ENCODE results near the gene GLB1L. TPM values are rescaled to one million over a fixed set of nuclear protein-coding genes. Genes with fewer than 3 reads are reported as not detected.

Gene GLB1L
- total and polyA plus RNA-seq, 3 donors from 2014 or later, result 70.9 to 224 (median 109) TPM

DNA sequence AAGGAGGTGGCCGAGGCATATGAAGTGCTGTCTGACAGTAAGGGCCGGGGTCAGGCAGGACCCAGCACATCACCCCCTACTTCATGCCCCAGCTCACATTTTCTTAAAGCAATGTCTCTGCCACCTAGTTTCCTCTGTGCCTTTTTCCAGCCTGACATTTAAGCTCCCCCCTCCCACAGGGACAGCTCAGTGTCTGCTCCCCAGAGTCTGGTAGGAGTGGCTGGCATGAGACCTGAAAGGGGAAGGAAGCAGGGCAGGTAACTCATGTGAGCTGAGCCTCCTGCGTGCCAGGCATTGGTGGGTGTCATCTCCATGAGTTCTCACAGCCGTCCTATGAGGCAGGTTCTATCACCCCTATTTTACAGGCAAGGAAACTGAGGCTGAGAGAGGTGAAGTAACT lies 35.4 kb upstream of the GLB1L start:
- DNase-seq, result no peak
- 96 to 100% methylated on average over 4 of the region's 4 CpGs for WGBS, 2 donors
- Histone ChIP-seq H3K27ac (peak overlapping the region; percentile 99 to 100), H3K36me3 (ENCODE audit: low read depth, missing control alignments) (no peaks in the 10 kb centered on the region), H3K4me1 (peaks cover 28% of the 10 kb centered on the region), H3K4me3 (no peak overlapping the region), H3K9me3 (no peaks in the 10 kb centered on the region), H3K27me3 (no peaks in the 10 kb centered on the region)
- intact Hi-C loops (cut with DNase I; ENCODE audit: low total_unique reads), result no loop called here
- TF ChIP-seq CTCF (IDR thresholded peaks at IDR 0.05), result no peak
- TF ChIP-seq POLR2A (IDR thresholded peaks at IDR 0.05), result no peak

DNA sequence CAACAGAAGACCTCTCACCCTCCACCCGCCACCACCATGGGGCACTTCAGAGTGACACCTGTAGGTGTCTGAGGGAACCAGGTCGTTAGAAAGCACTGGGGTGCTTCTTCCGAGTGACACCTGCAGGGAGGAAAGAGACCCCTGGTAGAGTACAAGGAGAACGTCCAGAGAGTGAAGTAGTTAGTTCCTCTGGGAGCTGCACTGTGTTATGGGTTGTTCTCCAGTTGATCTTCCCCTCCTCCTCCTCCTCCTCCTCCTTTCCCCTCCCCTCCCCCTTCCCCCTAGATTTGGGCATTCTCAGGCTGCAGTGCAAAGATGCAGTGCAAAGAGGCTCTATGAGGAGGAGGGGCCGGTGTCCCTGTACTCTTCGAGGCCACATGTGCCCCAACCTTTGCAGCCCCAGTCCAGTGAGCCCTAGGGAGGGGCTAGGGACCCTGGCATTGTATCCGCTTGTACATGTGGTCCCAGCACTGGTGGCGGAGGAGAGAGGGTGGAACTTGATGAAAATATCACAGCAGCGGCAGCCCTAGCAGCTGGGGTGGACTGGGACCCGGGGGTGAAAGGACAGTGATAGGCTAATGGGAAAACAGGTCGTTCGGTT lies 34.8 kb upstream of the GLB1L start:
- Histone ChIP-seq H3K27me3 (no peaks in the 10 kb centered on the region), H3K4me1 (peaks cover 24% of the 10 kb centered on the region), H3K9me3 (no peaks in the 10 kb centered on the region), H3K27ac (peak overlapping the region; percentile 99 to 100), H3K4me3 (peak overlapping the region; percentile 87 to 91), H3K36me3 (ENCODE audit: low read depth, missing control alignments) (no peaks in the 10 kb centered on the region)
- WGBS, 2 donors, result 34 to 37% methylated on average over 11 to 12 of the region's 12 CpGs
- no peak for TF ChIP-seq CTCF (IDR thresholded peaks at IDR 0.05)
- TF ChIP-seq POLR2A (IDR thresholded peaks at IDR 0.05), result no peak
- DNase-seq, result no peak
- intact Hi-C loops (cut with DNase I; ENCODE audit: low total_unique reads), result no loop called here

- DNase-seq, result peak; percentile 98
- Histone ChIP-seq H3K27ac (peak within 1 kb of the TSS; percentile 99 to 100), H3K4me3 (peak within 1 kb of the TSS; percentile 87 to 91), H3K36me3 (ENCODE audit: low read depth, missing control alignments) (no peaks in the 10 kb centered on the region), H3K4me1 (peaks cover 25% of the 10 kb centered on the region), H3K9me3 (no peaks in the 10 kb centered on the region), H3K27me3 (no peaks in the 10 kb centered on the region)
- WGBS, 2 donors, result 1% methylated on average over 13 to 65 of the region's 65 CpGs
- TF ChIP-seq CTCF (IDR thresholded peaks at IDR 0.05) (no peak), POLR2A (IDR thresholded peaks at IDR 0.05) (peak; percentile 29)
- intact Hi-C loops (cut with DNase I; ENCODE audit: low total_unique reads), result no loop called here
Measured at GRCh38 chr2:219279151-219279915, 34.1 kb upstream of the GLB1L start, which contains the start of gene DNAJB2. TSS of gene DNAJB2 (plus strand) at chr2:219279366. CDS start at chr2:219279834, 468 bp downstream.

DNA sequence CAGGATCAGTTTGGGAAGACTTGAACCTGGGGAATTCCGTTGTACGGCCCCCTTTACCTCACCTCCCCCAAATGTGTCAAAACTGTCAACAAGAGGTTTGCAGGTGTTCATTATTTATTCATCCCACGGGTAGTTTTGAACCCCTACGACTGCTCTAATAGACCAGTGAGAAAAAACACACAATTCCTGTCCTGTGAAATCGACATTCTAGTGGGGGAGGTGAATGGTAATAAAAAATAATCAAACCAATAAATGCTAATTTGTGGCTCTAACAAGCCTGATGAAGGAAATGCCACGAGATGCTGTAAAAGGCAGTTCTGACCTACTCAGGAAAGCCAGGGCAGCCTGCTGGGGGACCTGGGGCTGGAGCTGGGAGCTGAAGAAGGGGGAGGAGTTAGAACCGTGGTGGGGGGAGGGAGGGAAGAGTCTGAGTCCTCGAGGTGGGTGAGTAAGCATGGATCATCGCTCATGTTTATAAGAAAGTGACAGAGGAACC lies 33.5 kb upstream of the GLB1L start:
- peak overlapping the region; percentile 99 to 100 for H3K27ac ChIP-seq
- TF ChIP-seq CTCF (IDR thresholded peaks at IDR 0.05) (no peak), POLR2A (IDR thresholded peaks at IDR 0.05) (no peak)
- no peaks in the 10 kb centered on the region for H3K9me3 ChIP-seq
- H3K36me3 ChIP-seq (ENCODE audit: low read depth, missing control alignments), result no peaks in the 10 kb centered on the region
- 10% methylated on average over 9 of the region's 9 CpGs for WGBS, 2 donors
- intact Hi-C loops (cut with DNase I; ENCODE audit: low total_unique reads), result no loop called here
- H3K4me3 ChIP-seq, result peak overlapping the region; percentile 87 to 91
- no peaks in the 10 kb centered on the region for H3K27me3 ChIP-seq
- DNase-seq, result no peak
- H3K4me1 ChIP-seq, result peaks cover 29% of the 10 kb centered on the region

All from testis (tissue), 3 donors.